Measurements from ENCODE around the gene DEPP1. TPM values are rescaled to one million over a fixed set of nuclear protein-coding genes. Genes with fewer than 3 reads are reported as not detected.

The DEPP1 gene
- total and polyA plus RNA-seq, 2 experiments from 2014 or later, result 32.3 to 39.3 TPM

DNA sequence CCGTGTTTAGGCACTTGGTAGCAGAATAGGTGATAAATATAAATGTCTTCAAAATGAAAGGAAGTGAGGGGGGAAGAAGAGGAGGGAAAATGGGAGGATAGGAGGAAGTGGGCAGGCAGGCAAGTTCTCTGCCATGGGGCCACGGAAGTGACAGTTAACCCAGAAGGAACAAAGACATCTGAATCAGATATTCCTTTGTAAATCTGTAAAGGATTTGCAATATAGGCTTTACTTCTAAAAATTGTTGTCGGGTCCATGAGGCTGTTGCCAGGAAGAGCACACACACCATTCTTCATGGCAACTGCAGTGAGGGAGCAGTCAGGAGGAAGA, 42.7 kb downstream of the DEPP1 start:
- no peak overlapping the region for H3K27ac ChIP-seq
- H3K4me3 ChIP-seq, result no peak overlapping the region
- TF ChIP-seq, protein P1, sequence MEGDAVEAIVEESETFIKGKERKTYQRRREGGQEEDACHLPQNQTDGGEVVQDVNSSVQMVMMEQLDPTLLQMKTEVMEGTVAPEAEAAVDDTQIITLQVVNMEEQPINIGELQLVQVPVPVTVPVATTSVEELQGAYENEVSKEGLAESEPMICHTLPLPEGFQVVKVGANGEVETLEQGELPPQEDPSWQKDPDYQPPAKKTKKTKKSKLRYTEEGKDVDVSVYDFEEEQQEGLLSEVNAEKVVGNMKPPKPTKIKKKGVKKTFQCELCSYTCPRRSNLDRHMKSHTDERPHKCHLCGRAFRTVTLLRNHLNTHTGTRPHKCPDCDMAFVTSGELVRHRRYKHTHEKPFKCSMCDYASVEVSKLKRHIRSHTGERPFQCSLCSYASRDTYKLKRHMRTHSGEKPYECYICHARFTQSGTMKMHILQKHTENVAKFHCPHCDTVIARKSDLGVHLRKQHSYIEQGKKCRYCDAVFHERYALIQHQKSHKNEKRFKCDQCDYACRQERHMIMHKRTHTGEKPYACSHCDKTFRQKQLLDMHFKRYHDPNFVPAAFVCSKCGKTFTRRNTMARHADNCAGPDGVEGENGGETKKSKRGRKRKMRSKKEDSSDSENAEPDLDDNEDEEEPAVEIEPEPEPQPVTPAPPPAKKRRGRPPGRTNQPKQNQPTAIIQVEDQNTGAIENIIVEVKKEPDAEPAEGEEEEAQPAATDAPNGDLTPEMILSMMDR (IDR thresholded peaks at IDR 0.05; ENCODE audit: low read depth, low read length), result no peak
- H3K9me3 ChIP-seq (ENCODE audit: low read depth), result no peaks in the 10 kb centered on the region
- H3K27me3 ChIP-seq, result no peaks in the 10 kb centered on the region
- H3K4me1 ChIP-seq (ENCODE audit: low read depth), result no peaks in the 10 kb centered on the region
- no peaks in the 10 kb centered on the region for H3K36me3 ChIP-seq
- DNase-seq (ENCODE audit: low read depth in 1 of 2, low spot score in 1 of 2), result no peak

GRCh38 chr10:44935201-44935965, 43.2 kb downstream of the DEPP1 start:
- Histone ChIP-seq H3K9me3 (ENCODE audit: low read depth) (no peaks in the 10 kb centered on the region), H3K27ac (no peak overlapping the region), H3K27me3 (no peaks in the 10 kb centered on the region), H3K4me3 (no peak overlapping the region), H3K4me1 (ENCODE audit: low read depth) (no peaks in the 10 kb centered on the region), H3K36me3 (no peaks in the 10 kb centered on the region)
- peak in 1 of 2 donors; percentile 95 for DNase-seq (ENCODE audit: low read depth in 1 of 2, low spot score in 1 of 2)
- TF ChIP-seq, protein P1 (IDR thresholded peaks at IDR 0.05; ENCODE audit: low read depth, low read length), result no peak

- H3K27me3 ChIP-seq, result no peaks in the 10 kb centered on the region
- no peaks in the 10 kb centered on the region for H3K9me3 ChIP-seq (ENCODE audit: low read depth)
- H3K4me3 ChIP-seq, result no peak overlapping the region
- TF ChIP-seq, protein P1 (IDR thresholded peaks at IDR 0.05; ENCODE audit: low read depth, low read length), result no peak
- H3K4me1 ChIP-seq (ENCODE audit: low read depth), result no peaks in the 10 kb centered on the region
- DNase-seq (ENCODE audit: low read depth in 1 of 2, low spot score in 1 of 2), result peak in 1 of 2 donors; percentile 37
- H3K27ac ChIP-seq, result no peak overlapping the region
- no peaks in the 10 kb centered on the region for H3K36me3 ChIP-seq
Observed at GRCh38 chr10:44934416-44935200, 44.0 kb downstream of the DEPP1 start.

- no peaks in the 10 kb centered on the region for H3K36me3 ChIP-seq
- DNase-seq (ENCODE audit: low read depth in 1 of 2, low spot score in 1 of 2), result no peak
- H3K27me3 ChIP-seq, result no peaks in the 10 kb centered on the region
- no peak overlapping the region for H3K27ac ChIP-seq
- H3K4me1 ChIP-seq (ENCODE audit: low read depth), result no peaks in the 10 kb centered on the region
- TF ChIP-seq, protein P1 (IDR thresholded peaks at IDR 0.05; ENCODE audit: low read depth, low read length), result no peak
- no peaks in the 10 kb centered on the region for H3K9me3 ChIP-seq (ENCODE audit: low read depth)
- H3K4me3 ChIP-seq, result no peak overlapping the region
Observed at GRCh38 chr10:44933451-44934321, 44.9 kb downstream of the DEPP1 start.
